HG03060 (cell line): Measurements from ENCODE around the gene KIF3C.
"Not testable (repeated sequence)": the region's sequence is repeated elsewhere in the genome, so short reads cannot be mapped to it uniquely, and the experiment has no call there.

Source experiments
- ATAC-seq: cut with Tn5 transposase; IDR thresholded peaks from one replicate; pipeline ENCODE4 v1.9.1; 2021; ENCODE audit warnings: low read depth, moderate number of reproducible peaks; ENCODE audit not compliant: unreplicated experiment

The KIF3C gene

DNA sequence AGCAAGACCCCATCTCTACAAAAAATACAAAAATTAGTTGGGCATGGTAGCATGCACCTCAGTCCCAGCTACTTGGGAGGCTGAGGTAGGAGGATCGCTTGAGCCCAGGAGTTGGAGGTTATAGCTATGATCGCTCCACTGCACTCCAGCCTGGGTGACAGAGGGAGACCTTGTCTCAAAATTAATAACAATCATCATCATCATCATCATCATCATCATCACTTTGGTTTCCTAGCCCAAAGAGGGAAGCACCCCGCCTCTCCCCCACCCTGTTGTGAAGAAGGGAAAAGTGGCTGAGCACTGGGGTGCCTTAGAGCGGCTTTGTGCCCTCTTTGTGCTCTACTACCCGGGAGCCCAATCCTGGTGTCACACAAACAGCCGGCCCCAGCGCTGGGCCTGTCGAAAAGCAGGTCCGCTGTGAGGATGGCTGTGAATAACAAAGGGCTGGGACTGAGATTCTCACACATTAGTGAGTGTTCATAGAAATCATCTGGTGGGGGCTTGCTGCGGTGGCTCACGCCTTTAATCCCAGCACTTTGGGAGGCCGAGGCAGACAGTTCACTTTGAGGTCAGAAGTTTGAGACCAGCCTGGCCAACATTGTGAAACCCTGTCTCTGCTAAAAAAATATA, 61.4 kb downstream of the KIF3C start:
- ATAC-seq: no peak

DNA sequence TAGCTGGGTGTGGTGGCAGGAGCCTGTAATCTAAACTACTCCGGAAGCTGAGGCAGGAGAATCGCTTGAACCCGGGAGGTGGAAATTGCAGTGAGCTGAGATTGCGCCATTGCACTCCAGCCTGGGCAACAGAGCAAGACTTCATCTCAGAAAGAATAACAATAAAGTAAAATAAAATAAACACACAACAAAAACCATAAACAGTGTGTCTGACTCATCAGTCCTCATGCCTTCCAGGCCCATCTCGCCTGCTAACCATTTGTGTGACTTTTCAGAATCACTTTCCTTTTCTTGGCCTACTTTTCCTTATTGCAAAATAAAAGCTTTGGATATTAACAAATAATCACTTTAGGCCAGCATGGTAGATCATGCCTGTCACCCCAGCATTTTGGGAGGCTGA, 62.0 kb downstream of the KIF3C start:
- ATAC-seq: no peak

- no peak for ATAC-seq
Measured at GRCh38 chr2:25917832-25918231, 64.5 kb downstream of the KIF3C start.

- not testable (repeated sequence) for ATAC-seq
Measured at GRCh38 chr2:25917411-25917810, 64.9 kb downstream of the KIF3C start.

DNA sequence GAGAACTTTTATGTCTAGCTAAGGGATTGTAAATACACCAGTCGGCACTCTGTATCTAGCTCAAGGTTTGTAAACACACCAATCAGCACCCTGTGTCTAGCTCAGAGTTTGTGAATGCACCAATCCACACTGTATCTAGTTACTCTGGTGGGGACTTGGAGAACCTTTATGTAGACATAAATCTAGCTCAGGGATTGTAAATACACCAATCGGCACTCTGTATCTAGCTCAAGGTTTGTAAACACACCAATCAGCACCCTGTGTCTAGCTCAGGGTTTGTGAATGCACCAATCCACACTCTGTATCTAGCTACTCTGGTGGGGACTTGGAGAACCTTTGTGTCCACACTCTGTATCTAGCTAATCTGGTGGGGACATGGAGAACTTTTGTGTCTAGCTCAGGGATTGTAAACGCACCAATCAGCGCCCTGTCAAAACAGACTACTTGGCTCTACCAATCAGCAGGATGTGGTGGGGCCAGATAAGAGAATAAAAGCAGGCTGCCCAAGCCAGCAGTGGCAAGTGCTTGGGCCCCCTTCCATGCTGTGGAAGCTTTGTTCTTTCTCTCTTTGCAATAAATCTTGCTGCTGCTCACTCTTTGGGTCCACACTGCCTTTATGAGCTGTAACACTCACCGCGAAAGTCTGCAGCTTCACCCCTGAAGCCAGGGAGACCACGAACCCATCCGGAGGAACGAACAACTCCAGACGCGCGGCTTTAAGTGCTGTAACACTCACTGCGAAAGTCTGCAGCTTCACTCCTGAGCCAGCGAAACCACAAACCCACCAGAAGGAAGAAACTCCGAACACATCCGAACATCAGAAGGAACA, 66.1 kb downstream of the KIF3C start:
- not testable (repeated sequence) for ATAC-seq

GRCh38 chr2:25915411-25915810, 66.9 kb downstream of the KIF3C start:
- ATAC-seq: not testable (repeated sequence)

GRCh38 chr2:25913696-25913973, 68.7 kb downstream of the KIF3C start:
- not testable (repeated sequence) for ATAC-seq

DNA sequence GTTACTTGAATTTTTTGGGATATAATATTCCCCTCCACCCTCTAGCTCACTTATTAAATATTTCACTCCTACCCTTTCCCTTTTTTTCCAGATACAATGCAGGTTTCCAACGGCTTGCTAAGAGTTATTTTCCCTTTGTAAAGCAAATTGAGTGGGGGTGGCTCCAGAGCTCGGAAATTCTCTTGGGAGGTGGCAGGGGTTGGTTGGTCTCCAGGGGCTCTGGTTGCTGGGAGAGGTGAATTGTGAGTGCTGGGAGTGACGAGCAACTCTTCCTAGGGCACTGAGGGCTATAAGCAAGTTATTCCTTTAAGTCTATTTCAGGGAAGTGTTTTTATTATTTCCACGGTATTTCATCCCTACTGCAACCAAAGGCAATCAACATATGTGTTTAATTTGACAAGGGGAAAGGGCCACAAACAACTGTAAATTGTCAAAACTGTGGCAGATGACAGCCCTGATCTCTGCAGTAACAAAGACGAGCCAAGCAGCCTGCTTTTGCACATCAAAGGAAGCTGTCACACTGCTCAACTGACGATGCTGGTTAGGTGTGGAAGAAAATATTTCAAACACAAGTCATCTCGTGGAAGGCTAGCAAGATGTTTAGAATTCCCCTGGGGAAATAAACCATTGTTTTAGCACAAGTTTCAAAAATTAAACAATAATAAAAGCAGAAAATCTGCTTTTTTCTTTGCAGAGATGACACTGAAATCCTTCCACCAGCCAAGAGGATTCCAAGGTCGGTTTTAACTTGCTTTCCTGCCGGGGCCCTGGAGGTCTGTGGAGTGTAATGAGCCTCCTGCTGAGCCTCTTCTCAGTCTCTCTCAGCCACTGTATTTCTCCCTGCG, 69.2 kb downstream of the KIF3C start:
- no peak for ATAC-seq

DNA sequence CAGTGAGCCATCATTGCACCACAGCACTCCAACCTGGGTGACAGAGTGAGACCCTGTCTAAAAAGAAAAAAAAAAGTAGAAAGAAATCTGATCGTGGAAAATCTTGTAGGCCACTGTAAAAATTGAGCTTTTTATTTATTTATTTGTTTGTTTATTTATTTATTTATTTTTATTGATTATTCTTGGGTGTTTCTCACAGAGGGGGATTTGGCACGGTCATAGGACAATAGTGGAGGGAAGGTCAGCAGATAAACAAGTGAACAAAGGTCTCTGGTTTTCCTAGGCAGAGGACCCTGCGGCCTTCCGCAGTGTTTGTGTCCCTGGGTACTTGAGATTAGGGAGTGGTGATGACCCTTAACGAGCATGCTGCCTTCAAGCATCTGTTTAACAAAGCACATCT, 72.7 kb downstream of the KIF3C start:
- ATAC-seq: not testable (repeated sequence)

DNA sequence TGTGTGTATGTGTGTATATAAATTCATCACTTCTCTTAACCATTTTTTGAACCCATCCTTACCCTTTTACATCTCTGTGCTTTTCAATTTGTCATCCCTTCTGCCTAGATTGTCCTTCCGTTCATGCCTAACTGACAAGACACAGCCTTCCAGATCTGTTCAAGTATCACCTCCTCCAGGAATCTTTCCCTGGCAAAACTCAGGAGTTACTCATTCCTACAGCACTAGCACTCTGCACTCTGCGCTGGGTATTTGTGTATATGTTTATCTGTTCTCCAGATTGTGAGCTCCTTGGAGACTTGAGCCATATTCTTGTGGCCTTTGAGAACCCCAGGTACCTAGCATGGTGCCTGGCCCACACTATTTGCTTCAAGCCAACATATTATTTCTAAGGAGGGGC, 77.2 kb downstream of the KIF3C start:
- ATAC-seq: no peak

DNA sequence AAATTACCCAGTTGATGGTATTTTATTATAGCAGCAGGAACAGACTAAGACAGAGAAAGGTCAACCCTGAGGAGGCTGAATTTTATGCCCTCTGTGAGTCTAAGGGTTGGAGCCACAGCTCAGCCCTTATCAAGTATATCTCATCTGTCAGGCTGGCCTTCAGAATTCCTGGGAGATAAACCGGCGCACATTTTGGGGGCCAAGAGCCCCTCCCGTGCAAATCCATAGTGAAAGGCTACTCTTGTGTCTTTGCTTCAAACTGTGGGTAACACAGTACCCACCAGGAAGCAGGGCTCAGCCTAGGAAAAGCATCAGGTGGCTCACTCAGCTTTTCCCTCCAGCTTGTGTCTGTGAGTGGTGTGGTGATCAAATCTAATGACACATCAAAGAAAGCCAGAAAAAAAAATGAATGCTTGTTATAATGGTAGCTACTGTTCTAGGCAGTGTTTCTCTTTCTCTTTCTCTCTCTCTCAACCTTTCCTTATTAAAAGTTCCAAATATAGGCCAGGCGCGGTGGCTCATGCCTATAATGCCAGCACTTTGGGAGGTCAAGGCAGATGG, 79.0 kb downstream of the KIF3C start:
- ATAC-seq: no peak

- ATAC-seq: no peak
Measured at GRCh38 chr2:25899404-25899970, 82.8 kb downstream of the KIF3C start.

DNA sequence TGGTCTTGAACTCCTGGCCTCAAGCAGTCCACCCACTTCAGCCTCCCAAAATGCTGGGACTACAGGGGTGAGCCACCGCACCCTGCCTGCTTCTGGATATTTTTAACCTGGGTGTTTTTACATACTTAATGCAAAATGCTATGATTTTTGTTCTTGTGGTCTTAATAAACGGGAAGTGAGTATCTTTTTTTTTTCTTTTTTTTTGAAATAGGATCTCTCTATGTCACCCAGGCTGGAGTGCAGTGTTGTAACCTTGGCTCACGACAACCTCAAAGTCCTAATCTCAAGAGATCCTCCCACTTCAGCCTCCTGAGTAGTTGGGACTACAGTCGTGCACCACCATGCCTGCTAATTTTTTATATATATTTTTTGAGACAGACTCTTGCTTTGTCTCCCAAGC, 84.8 kb downstream of the KIF3C start:
- no peak for ATAC-seq

GRCh38 chr2:25896308-25896707, 86.0 kb downstream of the KIF3C start:
- not testable (repeated sequence) for ATAC-seq

- ATAC-seq: no peak
Measured at GRCh38 chr2:25895610-25896009, 86.7 kb downstream of the KIF3C start.

- no peak for ATAC-seq
Measured at GRCh38 chr2:25895018-25895417, 87.3 kb downstream of the KIF3C start.

GRCh38 chr2:25894135-25894830, 88.0 kb downstream of the KIF3C start:
- ATAC-seq: no peak

DNA sequence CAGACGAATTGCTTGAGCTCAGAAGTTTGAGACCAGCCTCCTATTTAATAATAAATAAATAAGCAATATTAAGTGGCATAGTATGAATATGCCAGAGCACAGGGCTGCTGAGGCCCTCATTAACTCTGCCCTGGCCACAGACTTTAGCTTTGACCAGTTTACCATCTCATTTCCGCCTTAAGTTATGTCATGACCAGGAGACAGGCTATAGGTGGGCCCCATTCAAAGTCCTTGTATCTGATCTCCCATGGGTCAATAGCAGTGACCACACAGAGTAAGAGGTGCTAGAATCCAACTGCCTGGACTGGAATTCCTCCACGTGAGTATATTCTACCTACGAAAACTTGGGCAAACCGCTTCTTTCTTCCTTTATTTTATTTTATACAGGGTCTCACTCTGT, 90.6 kb downstream of the KIF3C start:
- ATAC-seq: no peak

GRCh38 chr2:25887624-25888242, 94.6 kb downstream of the KIF3C start:
- no peak for ATAC-seq

GRCh38 chr2:25885933-25886332, 96.4 kb downstream of the KIF3C start:
- ATAC-seq: no peak
